ENCODE data around the gene KCTD10. TPM values are rescaled to one million over a fixed set of nuclear protein-coding genes. Genes with fewer than 3 reads are reported as not detected.
A peak's percentile ranks its signal among the peaks of the same experiment; 100 is the strongest.

Gene KCTD10
- total RNA-seq, 1 donor from 2014 or later = 21.5 TPM

- no peak overlapping the region for H3K27ac ChIP-seq (replicated peaks)
- no peaks in the 10 kb centered on the region for H3K9me3 ChIP-seq (replicated peaks)
- intact Hi-C loops (cut with micrococcal nuclease) = loop anchor here (10.0 kb wide), 1 partner anchor 262 kb away; no protein-coding TSS in a partner anchor
- H3K36me3 ChIP-seq = peaks cover 98% of the 10 kb centered on the region
- TF ChIP-seq CTCF (IDR thresholded peaks at IDR 0.05; ENCODE audit: borderline replicate concordance) = no peak
- no peaks in the 10 kb centered on the region for H3K27me3 ChIP-seq (ENCODE audit: low read depth)
- no peak overlapping the region for H3K4me3 ChIP-seq
- peaks cover 11% of the 10 kb centered on the region for H3K4me1 ChIP-seq
- DNase-seq = no peak
Measured at GRCh38 chr12:109513051-109513450, 36.0 kb upstream of the KCTD10 start.

GRCh38 chr12:109512608-109513007 is 35.5 kb upstream of the KCTD10 start:
- H3K27ac ChIP-seq (replicated peaks) = no peak overlapping the region
- peaks cover 98% of the 10 kb centered on the region for H3K36me3 ChIP-seq
- no peaks in the 10 kb centered on the region for H3K27me3 ChIP-seq (ENCODE audit: low read depth)
- intact Hi-C loops (cut with micrococcal nuclease) = loop anchor here (10.0 kb wide), 1 partner anchor 262 kb away; no protein-coding TSS in a partner anchor
- DNase-seq = no peak
- no peaks in the 10 kb centered on the region for H3K9me3 ChIP-seq (replicated peaks)
- no peak overlapping the region for H3K4me3 ChIP-seq
- TF ChIP-seq CTCF (IDR thresholded peaks at IDR 0.05; ENCODE audit: borderline replicate concordance) = no peak
- H3K4me1 ChIP-seq = peaks cover 7% of the 10 kb centered on the region

- Histone ChIP-seq H3K36me3 (peaks cover 100% of the 10 kb centered on the region), H3K27ac (replicated peaks) (peak overlapping the region; percentile 41), H3K9me3 (replicated peaks) (no peaks in the 10 kb centered on the region), H3K4me3 (no peak overlapping the region), H3K27me3 (ENCODE audit: low read depth) (no peaks in the 10 kb centered on the region), H3K4me1 (no peaks in the 10 kb centered on the region)
- DNase-seq = no peak
- no peak for TF ChIP-seq CTCF (IDR thresholded peaks at IDR 0.05; ENCODE audit: borderline replicate concordance)
- intact Hi-C loops (cut with micrococcal nuclease) = loop anchor here (10.0 kb wide), 1 partner anchor 265 kb away; no protein-coding TSS in a partner anchor
Measured at GRCh38 chr12:109510196-109510595, 33.1 kb upstream of the KCTD10 start.

- no peak for TF ChIP-seq CTCF (IDR thresholded peaks at IDR 0.05; ENCODE audit: borderline replicate concordance)
- Histone ChIP-seq H3K36me3 (peaks cover 100% of the 10 kb centered on the region), H3K27ac (replicated peaks) (no peak overlapping the region), H3K9me3 (replicated peaks) (no peaks in the 10 kb centered on the region), H3K27me3 (ENCODE audit: low read depth) (no peaks in the 10 kb centered on the region), H3K4me3 (no peak overlapping the region), H3K4me1 (no peaks in the 10 kb centered on the region)
- no peak for DNase-seq
- intact Hi-C loops (cut with micrococcal nuclease) = no loop called here
Measured at GRCh38 chr12:109504068-109504467, 27.0 kb upstream of the KCTD10 start.

GRCh38 chr12:109503611-109504010 is 26.5 kb upstream of the KCTD10 start:
- Histone ChIP-seq H3K9me3 (replicated peaks) (no peaks in the 10 kb centered on the region), H3K4me1 (no peaks in the 10 kb centered on the region), H3K4me3 (no peak overlapping the region), H3K36me3 (peaks cover 100% of the 10 kb centered on the region), H3K27ac (replicated peaks) (no peak overlapping the region), H3K27me3 (ENCODE audit: low read depth) (no peaks in the 10 kb centered on the region)
- DNase-seq = no peak
- intact Hi-C loops (cut with micrococcal nuclease) = no loop called here
- no peak for TF ChIP-seq CTCF (IDR thresholded peaks at IDR 0.05; ENCODE audit: borderline replicate concordance)
